SK-N-SH treated with all-trans-retinoic acid at 6 μM for 48 hours (cell line): ENCODE results near the gene FAM167B.

Experiments
- ATAC-seq: fragments of 200-7000 bp; cut with Tn5 transposase; 3 replicates; pipeline ENCODE4 v1.9.1; 2020; ENCODE audit warnings: mild to moderate bottlenecking, moderate library complexity
- ARNTL ChIP-seq: fragments of 450-650 bp; formaldehyde crosslinking; IDR thresholded peaks from 2 replicates; pipeline ENCODE4 v1.5.0; 2020; ENCODE audit warnings: low read depth, mild to moderate bottlenecking, moderate library complexity, borderline replicate concordance
- BACH2 ChIP-seq: fragments of 250-450 bp; sonication (Bioruptor Pico); IDR thresholded peaks from 2 replicates; pipeline ENCODE4 v1.9.0; 2021; ENCODE audit warnings: mild to moderate bottlenecking, borderline replicate concordance
- CSDC2 ChIP-seq: fragments of 250-450 bp; sonication (Bioruptor Pico); IDR thresholded peaks from 2 replicates; pipeline ENCODE4 v1.5.0; 2020; ENCODE audit warnings: mild to moderate bottlenecking, moderate library complexity
- GLIS3 ChIP-seq: fragments of 250-450 bp; sonication (Bioruptor Pico); IDR thresholded peaks from 2 replicates; pipeline ENCODE4 v1.5.0; 2020; ENCODE audit warnings: mild to moderate bottlenecking, moderate library complexity
- ISL1 ChIP-seq: fragments of 250-450 bp; sonication (Bioruptor Pico); IDR thresholded peaks from 2 replicates; pipeline ENCODE4 v2.1.2; 2022; ENCODE audit warnings: mild to moderate bottlenecking, moderate library complexity
- OSR1 ChIP-seq: fragments of 250-450 bp; sonication (Bioruptor Pico); IDR thresholded peaks from 2 replicates; pipeline ENCODE4 v1.8.0; 2022; ENCODE audit warnings: moderate library complexity, mild to moderate bottlenecking, inconsistent platforms
- PPARA ChIP-seq: fragments of 250-450 bp; sonication (Bioruptor Pico); IDR thresholded peaks from 2 replicates; pipeline ENCODE4 v1.5.0; 2020; ENCODE audit warnings: mild to moderate bottlenecking, borderline replicate concordance
- SNAI2 ChIP-seq: fragments of 250-450 bp; sonication (Bioruptor Pico); IDR thresholded peaks from 2 replicates; pipeline ENCODE4 v1.5.0; 2020; ENCODE audit warnings: mild to moderate bottlenecking, moderate library complexity
- TOX ChIP-seq: fragments of 250-450 bp; sonication (Bioruptor Pico); IDR thresholded peaks from 2 replicates; pipeline ENCODE4 v1.8.0; 2021; ENCODE audit warnings: mild to moderate bottlenecking, moderate library complexity, borderline replicate concordance
- ZC3H10 ChIP-seq: fragments of 250-450 bp; sonication (Bioruptor Pico); IDR thresholded peaks from 2 replicates; pipeline ENCODE4 v1.5.1; 2021; ENCODE audit warnings: mild to moderate bottlenecking, moderate library complexity
- ZFP3 ChIP-seq: fragments of 250-450 bp; sonication (Bioruptor Pico); IDR thresholded peaks from 2 replicates; pipeline ENCODE4 v1.5.0; 2020; ENCODE audit warnings: mild to moderate bottlenecking, moderate library complexity
- ZNF565 ChIP-seq: fragments of 450-650 bp; formaldehyde crosslinking; conservative IDR thresholded peaks from 2 replicates; pipeline ENCODE4 v1.5.0; 2020; ENCODE audit warnings: low read depth, mild to moderate bottlenecking, moderate library complexity
- ZNF70 ChIP-seq: fragments of 450-650 bp; formaldehyde crosslinking; IDR thresholded peaks from 2 replicates; pipeline ENCODE4 v1.5.0; 2020; ENCODE audit warnings: mild to moderate bottlenecking, moderate library complexity
- TF ChIP-seq, protein P1 (sequence below): fragments of 250-450 bp; sonication (Bioruptor Pico); IDR thresholded peaks from 2 replicates; pipeline ENCODE4 v1.8.0; 2020; ENCODE audit warnings: mild to moderate bottlenecking, moderate library complexity, borderline replicate concordance
- TF ChIP-seq, protein P2 (sequence below): fragments of 250-450 bp; sonication (Bioruptor Pico); IDR thresholded peaks from 2 replicates; pipeline ENCODE4 v1.8.0; 2021; ENCODE audit warnings: low read depth, mild to moderate bottlenecking, moderate library complexity, borderline replicate concordance
- TF ChIP-seq, protein P3 (sequence below): fragments of 250-450 bp; sonication (Bioruptor Pico); IDR thresholded peaks from 2 replicates; pipeline ENCODE4 v1.5.0; 2020; ENCODE audit warnings: mild to moderate bottlenecking, moderate library complexity
- TF ChIP-seq, protein P4 (sequence below): fragments of 250-450 bp; sonication (Bioruptor Pico); IDR thresholded peaks from 2 replicates; pipeline ENCODE4 v1.5.1; 2021; ENCODE audit warnings: mild to moderate bottlenecking, moderate library complexity

The FAM167B gene

DNA sequence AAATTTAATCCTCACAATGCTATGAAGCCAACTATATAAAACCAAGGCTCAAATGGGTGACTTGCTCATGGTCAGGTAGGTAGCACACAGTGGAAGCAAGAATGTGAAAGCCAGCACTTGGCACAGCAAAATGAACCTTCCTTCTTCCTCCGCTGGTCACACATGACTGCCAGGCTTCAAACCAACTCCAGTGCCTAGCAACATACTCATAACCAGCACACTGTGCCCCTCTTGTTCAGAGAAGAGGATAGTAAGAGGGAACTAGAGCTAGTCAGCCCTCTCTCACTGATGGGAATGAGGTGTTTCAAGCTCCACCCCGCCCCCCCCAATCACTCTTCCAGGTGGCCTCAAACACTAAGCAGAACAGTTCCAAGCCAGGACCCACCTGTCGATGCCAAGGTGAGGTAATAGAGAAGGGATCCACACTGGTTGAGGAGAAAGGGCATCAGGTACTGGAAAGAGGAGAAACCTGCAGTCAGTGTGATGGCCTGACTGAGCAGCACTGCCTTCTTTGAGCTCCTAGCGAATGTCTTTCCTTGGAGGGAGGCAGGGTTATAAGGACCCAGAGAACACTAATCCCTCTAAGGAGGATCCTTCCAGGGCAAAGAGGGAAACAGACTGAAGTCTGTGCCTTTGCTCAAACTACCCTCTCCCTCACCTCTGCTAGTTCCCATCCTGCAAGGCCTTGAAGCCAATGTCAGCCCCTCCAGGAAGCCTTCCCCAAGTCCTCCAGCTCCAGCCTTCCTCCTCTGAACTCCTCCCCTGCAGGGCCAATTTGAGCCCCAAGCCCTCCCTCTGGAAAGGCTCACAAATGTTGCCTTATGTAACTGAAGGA, 26.1 kb upstream of the FAM167B start:
- TF ChIP-seq PPARA (CRISPR knock-in tag) (no peak), SNAI2 (CRISPR knock-in tag) (no peak), ZNF565 (CRISPR knock-in tag) (no peak), ZFP3 (CRISPR knock-in tag) (no peak), BACH2 (CRISPR knock-in tag) (no peak), ARNTL (CRISPR knock-in tag) (no peak), TOX (CRISPR knock-in tag) (no peak), OSR1 (CRISPR knock-in tag) (no peak), ISL1 (no peak)
- TF ChIP-seq, protein P1, sequence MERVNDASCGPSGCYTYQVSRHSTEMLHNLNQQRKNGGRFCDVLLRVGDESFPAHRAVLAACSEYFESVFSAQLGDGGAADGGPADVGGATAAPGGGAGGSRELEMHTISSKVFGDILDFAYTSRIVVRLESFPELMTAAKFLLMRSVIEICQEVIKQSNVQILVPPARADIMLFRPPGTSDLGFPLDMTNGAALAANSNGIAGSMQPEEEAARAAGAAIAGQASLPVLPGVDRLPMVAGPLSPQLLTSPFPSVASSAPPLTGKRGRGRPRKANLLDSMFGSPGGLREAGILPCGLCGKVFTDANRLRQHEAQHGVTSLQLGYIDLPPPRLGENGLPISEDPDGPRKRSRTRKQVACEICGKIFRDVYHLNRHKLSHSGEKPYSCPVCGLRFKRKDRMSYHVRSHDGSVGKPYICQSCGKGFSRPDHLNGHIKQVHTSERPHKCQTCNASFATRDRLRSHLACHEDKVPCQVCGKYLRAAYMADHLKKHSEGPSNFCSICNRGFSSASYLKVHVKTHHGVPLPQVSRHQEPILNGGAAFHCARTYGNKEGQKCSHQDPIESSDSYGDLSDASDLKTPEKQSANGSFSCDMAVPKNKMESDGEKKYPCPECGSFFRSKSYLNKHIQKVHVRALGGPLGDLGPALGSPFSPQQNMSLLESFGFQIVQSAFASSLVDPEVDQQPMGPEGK (CRISPR knock-in tag), result no peak
- TF ChIP-seq, protein P2, sequence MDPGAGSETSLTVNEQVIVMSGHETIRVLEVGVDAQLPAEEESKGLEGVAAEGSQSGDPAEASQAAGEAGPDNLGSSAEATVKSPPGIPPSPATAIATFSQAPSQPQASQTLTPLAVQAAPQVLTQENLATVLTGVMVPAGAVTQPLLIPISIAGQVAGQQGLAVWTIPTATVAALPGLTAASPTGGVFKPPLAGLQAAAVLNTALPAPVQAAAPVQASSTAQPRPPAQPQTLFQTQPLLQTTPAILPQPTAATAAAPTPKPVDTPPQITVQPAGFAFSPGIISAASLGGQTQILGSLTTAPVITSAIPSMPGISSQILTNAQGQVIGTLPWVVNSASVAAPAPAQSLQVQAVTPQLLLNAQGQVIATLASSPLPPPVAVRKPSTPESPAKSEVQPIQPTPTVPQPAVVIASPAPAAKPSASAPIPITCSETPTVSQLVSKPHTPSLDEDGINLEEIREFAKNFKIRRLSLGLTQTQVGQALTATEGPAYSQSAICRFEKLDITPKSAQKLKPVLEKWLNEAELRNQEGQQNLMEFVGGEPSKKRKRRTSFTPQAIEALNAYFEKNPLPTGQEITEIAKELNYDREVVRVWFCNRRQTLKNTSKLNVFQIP (CRISPR knock-in tag), result no peak
- ATAC-seq, result no peak

DNA sequence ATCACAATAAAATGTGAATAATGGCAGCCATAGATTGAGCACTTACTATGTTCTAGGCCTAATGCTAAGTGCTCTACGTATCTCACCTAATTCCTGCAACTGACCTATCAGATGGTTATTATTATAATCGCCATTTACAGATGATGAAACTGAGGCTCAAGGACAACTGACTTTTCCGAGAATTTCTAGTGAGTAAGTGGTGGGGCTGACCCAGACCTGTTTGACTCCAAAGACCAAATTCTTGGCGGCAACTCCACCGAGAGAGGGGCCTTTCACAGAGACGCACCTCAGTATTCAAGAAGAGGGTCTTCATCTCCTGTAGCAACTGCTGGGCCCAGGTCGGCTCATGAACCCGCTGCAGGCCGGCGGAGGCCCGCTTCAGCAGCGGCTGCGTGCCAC, 25.4 kb upstream of the FAM167B start:
- peak; percentile 3; the same call in 2 of the 3 replicates for ATAC-seq
- TF ChIP-seq, protein P3, sequence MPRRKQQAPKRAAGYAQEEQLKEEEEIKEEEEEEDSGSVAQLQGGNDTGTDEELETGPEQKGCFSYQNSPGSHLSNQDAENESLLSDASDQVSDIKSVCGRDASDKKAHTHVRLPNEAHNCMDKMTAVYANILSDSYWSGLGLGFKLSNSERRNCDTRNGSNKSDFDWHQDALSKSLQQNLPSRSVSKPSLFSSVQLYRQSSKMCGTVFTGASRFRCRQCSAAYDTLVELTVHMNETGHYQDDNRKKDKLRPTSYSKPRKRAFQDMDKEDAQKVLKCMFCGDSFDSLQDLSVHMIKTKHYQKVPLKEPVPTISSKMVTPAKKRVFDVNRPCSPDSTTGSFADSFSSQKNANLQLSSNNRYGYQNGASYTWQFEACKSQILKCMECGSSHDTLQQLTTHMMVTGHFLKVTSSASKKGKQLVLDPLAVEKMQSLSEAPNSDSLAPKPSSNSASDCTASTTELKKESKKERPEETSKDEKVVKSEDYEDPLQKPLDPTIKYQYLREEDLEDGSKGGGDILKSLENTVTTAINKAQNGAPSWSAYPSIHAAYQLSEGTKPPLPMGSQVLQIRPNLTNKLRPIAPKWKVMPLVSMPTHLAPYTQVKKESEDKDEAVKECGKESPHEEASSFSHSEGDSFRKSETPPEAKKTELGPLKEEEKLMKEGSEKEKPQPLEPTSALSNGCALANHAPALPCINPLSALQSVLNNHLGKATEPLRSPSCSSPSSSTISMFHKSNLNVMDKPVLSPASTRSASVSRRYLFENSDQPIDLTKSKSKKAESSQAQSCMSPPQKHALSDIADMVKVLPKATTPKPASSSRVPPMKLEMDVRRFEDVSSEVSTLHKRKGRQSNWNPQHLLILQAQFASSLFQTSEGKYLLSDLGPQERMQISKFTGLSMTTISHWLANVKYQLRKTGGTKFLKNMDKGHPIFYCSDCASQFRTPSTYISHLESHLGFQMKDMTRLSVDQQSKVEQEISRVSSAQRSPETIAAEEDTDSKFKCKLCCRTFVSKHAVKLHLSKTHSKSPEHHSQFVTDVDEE (CRISPR knock-in tag), result no peak

DNA sequence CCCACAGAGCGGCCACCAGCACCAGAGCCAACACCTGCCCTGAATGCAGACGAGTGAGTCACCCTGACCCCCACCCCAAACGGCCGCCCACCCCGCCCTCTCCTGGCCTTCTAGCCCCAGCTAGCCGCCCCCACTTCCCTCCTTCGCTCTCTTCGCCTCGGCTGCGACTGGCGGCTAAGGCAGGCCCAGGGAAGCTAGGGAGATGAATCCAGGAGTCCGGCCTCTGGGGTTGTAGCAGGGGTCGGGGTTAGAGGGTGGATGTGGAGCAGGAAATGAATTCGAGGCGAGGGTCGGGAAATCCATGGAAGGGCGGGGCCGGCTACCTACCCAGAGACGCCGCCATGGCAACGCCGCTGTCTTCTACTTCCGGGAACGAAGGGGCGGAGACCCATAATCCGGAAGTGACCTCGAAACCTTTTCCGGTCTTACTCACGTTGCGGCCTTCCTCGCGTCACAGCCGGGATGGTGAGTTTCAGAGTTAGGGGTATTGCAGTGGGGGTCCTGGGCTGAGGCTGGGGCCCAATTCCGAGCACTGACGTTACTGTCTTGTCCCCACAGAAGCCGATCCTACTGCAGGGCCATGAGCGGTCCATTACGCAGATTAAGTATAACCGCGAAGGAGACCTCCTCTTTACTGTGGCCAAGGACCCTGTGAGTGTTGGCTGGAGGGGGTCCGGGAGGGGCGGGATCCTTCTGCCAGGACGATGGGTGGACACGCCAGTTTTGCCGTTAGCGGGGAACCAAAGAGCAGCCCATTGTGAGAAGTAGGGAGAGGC, 24.9 kb upstream of the FAM167B start, which contains the start of the genes EIF3I and TMEM234:
Gene EIF3I (plus strand): TSS at position 428 of the 776 bp plus-strand sequence. CDS start 35 bp downstream, at position 463.
Gene TMEM234 (minus strand): TSS at position 374 of the 776 bp plus-strand sequence. CDS start 31 bp downstream, at position 343.
- TF ChIP-seq OSR1 (CRISPR knock-in tag), result no peak
- TF ChIP-seq, protein P3 (CRISPR knock-in tag), result no peak
- TF ChIP-seq BACH2 (CRISPR knock-in tag), result no peak
- TF ChIP-seq CSDC2 (CRISPR knock-in tag), result no peak
- TF ChIP-seq ZFP3 (CRISPR knock-in tag), result no peak
- no peak for TF ChIP-seq SNAI2 (CRISPR knock-in tag)
- TF ChIP-seq, protein P4, sequence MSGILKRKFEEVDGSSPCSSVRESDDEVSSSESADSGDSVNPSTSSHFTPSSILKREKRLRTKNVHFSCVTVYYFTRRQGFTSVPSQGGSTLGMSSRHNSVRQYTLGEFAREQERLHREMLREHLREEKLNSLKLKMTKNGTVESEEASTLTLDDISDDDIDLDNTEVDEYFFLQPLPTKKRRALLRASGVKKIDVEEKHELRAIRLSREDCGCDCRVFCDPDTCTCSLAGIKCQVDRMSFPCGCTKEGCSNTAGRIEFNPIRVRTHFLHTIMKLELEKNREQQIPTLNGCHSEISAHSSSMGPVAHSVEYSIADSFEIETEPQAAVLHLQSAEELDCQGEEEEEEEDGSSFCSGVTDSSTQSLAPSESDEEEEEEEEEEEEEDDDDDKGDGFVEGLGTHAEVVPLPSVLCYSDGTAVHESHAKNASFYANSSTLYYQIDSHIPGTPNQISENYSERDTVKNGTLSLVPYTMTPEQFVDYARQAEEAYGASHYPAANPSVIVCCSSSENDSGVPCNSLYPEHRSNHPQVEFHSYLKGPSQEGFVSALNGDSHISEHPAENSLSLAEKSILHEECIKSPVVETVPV (CRISPR knock-in tag), result no peak
- TF ChIP-seq ZNF70 (CRISPR knock-in tag), result no peak
- no peak for TF ChIP-seq ZC3H10 (CRISPR knock-in tag)
- no peak for TF ChIP-seq ARNTL (CRISPR knock-in tag)
- TF ChIP-seq GLIS3 (CRISPR knock-in tag), result no peak
- ATAC-seq, result peak; percentile 96
